ENCODE data around the gene TMEM272. TPM values are rescaled to one million over a fixed set of nuclear protein-coding genes. Genes with fewer than 3 reads are reported as not detected.

The TMEM272 gene
- total RNA-seq, 1 donor from 2014 or later: 0.59 TPM

- H3K4me3 Mint-ChIP-seq (ENCODE audit: unreplicated experiment): no peak overlapping the region
- H3K27ac Mint-ChIP-seq (ENCODE audit: unreplicated experiment): no peak overlapping the region
- TF ChIP-seq CTCF (IDR thresholded peaks at IDR 0.05; ENCODE audit: partially characterized antibody, unreplicated experiment): no peak
- H3K36me3 Mint-ChIP-seq (ENCODE audit: unreplicated experiment): no peaks in the 10 kb centered on the region
- DNase-seq: no peak
- H3K9me3 Mint-ChIP-seq (ENCODE audit: unreplicated experiment): peaks cover 2% of the 10 kb centered on the region
- peaks cover 3% of the 10 kb centered on the region for H3K4me1 Mint-ChIP-seq (ENCODE audit: low read depth, unreplicated experiment)
- peaks cover 6% of the 10 kb centered on the region for H3K27me3 Mint-ChIP-seq (ENCODE audit: unreplicated experiment)
Observed at GRCh38 chr13:51865838-51866237, 20.9 kb upstream of the TMEM272 start.

DNA sequence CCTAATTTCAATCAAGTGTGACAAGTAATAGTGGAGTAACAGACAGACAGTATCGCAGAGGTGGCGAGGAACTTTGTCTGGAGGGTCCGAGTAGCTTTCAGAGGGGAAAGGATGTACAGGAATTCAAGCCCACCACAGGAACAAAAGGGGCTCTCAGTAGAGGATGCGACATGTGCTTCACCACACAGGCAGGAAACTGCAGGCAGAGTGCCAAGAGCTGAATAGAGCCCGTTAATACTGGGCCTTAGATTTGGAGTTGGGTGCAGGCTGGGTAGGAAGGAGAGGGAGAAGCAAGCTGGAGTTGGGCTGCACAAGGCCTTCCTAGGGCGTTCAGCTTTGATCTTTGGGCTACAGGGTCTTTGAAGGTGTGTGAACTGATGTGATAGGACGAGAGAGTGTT, 18.0 kb upstream of the TMEM272 start:
- Mint-ChIP-seq H3K36me3 (ENCODE audit: unreplicated experiment) (no peaks in the 10 kb centered on the region), H3K27me3 (ENCODE audit: unreplicated experiment) (peaks cover 6% of the 10 kb centered on the region), H3K4me1 (ENCODE audit: low read depth, unreplicated experiment) (no peaks in the 10 kb centered on the region), H3K4me3 (ENCODE audit: unreplicated experiment) (no peak overlapping the region), H3K27ac (ENCODE audit: unreplicated experiment) (no peak overlapping the region), H3K9me3 (ENCODE audit: unreplicated experiment) (peaks cover 1% of the 10 kb centered on the region)
- DNase-seq: no peak
- no peak for TF ChIP-seq CTCF (IDR thresholded peaks at IDR 0.05; ENCODE audit: partially characterized antibody, unreplicated experiment)

GRCh38 chr13:51861723-51862300, 16.8 kb upstream of the TMEM272 start, which contains the start of gene CCDC70:
TSS of gene CCDC70 (plus strand) at chr13:51861969. CDS start at chr13:51865412, 3,443 bp downstream.
- Mint-ChIP-seq H3K36me3 (ENCODE audit: unreplicated experiment) (no peaks in the 10 kb centered on the region), H3K4me1 (ENCODE audit: low read depth, unreplicated experiment) (no peaks in the 10 kb centered on the region), H3K27ac (ENCODE audit: unreplicated experiment) (no peak within 1 kb of the TSS), H3K27me3 (ENCODE audit: unreplicated experiment) (peaks cover 4% of the 10 kb centered on the region), H3K9me3 (ENCODE audit: unreplicated experiment) (peaks cover 3% of the 10 kb centered on the region), H3K4me3 (ENCODE audit: unreplicated experiment) (no peak within 1 kb of the TSS)
- TF ChIP-seq CTCF (IDR thresholded peaks at IDR 0.05; ENCODE audit: partially characterized antibody, unreplicated experiment): no peak
- no peak for DNase-seq

DNA sequence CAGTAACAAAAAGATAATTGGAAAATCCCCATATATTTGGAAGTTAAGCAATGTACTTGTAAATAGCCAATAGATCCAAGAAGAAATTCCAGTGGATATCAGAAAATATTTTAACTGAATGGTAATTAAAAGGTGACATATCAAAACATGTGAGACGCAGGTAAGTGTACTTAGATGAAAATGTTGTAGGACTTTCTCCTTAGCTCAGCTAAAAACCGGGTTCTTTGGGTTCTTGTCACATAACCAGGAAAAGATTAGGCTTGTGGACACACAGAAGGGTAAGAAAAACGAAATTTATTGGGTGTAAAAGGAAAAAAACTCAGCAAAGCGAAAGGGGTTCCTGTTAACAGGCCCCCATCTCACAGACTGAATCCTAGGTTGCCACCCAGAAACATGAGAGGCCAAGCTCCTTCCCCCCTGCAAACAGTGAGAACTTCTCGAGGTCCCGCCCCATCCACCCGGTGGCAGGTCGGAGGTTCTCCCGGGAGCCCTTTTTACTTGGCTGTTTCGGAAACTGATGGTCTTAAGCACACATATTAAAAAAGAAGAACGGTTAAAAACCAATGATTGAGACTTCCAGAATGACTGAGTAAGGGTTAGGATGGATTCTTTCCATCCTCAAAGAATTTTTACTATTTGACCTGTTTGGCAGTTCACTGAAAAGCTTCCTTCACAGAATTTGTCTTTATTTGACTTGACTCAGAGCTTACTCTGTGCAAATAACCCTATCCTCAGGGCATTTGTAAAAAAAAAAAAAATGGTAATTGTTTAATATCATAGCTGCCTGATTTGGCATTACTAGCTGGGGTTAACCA, 13.7 kb upstream of the TMEM272 start:
- Mint-ChIP-seq H3K9me3 (ENCODE audit: unreplicated experiment) (peaks cover 3% of the 10 kb centered on the region), H3K27me3 (ENCODE audit: unreplicated experiment) (no peaks in the 10 kb centered on the region), H3K27ac (ENCODE audit: unreplicated experiment) (no peak overlapping the region), H3K36me3 (ENCODE audit: unreplicated experiment) (no peaks in the 10 kb centered on the region), H3K4me3 (ENCODE audit: unreplicated experiment) (no peak overlapping the region), H3K4me1 (ENCODE audit: low read depth, unreplicated experiment) (no peaks in the 10 kb centered on the region)
- DNase-seq: no peak
- no peak for TF ChIP-seq CTCF (IDR thresholded peaks at IDR 0.05; ENCODE audit: partially characterized antibody, unreplicated experiment)

- DNase-seq: no peak
- Mint-ChIP-seq H3K9me3 (ENCODE audit: unreplicated experiment) (peaks cover 3% of the 10 kb centered on the region), H3K36me3 (ENCODE audit: unreplicated experiment) (no peaks in the 10 kb centered on the region), H3K27ac (ENCODE audit: unreplicated experiment) (no peak overlapping the region), H3K4me1 (ENCODE audit: low read depth, unreplicated experiment) (no peaks in the 10 kb centered on the region), H3K27me3 (ENCODE audit: unreplicated experiment) (no peaks in the 10 kb centered on the region), H3K4me3 (ENCODE audit: unreplicated experiment) (no peak overlapping the region)
- no peak for TF ChIP-seq CTCF (IDR thresholded peaks at IDR 0.05; ENCODE audit: partially characterized antibody, unreplicated experiment)
Observed at GRCh38 chr13:51856998-51857397, 12.0 kb upstream of the TMEM272 start.

Data from glutamatergic neuron (in vitro differentiated cells).